GM12878 (cell line): ENCODE measurements around the gene GALNT3.

Experiments
- ASH2L ChIP-seq: fragments of 300-600, 200-600 bp; sonication (generic); IDR thresholded peaks from 2 replicates; pipeline ENCODE4 v1.6.1; 2017; ENCODE audit warnings: low read depth, mild to moderate bottlenecking, borderline replicate concordance
- EP300 ChIP-seq, 2 experiments: fragments of 150-350 bp in 1 of 2; IDR thresholded peaks; 2 replicates each; pipeline ENCODE4 v1.6.1; 2011 to 2012; ENCODE audit warnings: low read depth in 2 of 2, low read length in 2 of 2, borderline replicate concordance in 1 of 2, improper control_type of control experiment in 1 of 2, inconsistent platforms in 1 of 2; ENCODE audit not compliant: control insufficient read depth in 1 of 2
- NFYA ChIP-seq: IDR thresholded peaks from 2 replicates; pipeline ENCODE4 v1.6.1; 2011; ENCODE audit warnings: low read depth, mild to moderate bottlenecking, low read length, improper control_type of control experiment, borderline replicate concordance
- POLR2AphosphoS5 ChIP-seq: IDR thresholded peaks from 2 replicates; pipeline ENCODE4 v1.6.1; 2011; ENCODE audit warnings: mild to moderate bottlenecking, low read length, inconsistent platforms
- RBBP5 ChIP-seq: fragments of 200-600 bp; sonication (generic); conservative IDR thresholded peaks from 2 replicates; pipeline ENCODE4 v1.6.1; 2016
- TAF1 ChIP-seq: IDR thresholded peaks from 2 replicates; pipeline ENCODE4 v1.6.1; 2011; ENCODE audit warnings: mild to moderate bottlenecking, low read depth, low read length, borderline replicate concordance
- TCF7 ChIP-seq: IDR thresholded peaks from 2 replicates; pipeline ENCODE4 v1.6.1; 2014; ENCODE audit warnings: antibody characterized with exemption, borderline replicate concordance
- TF ChIP-seq, protein P1 (sequence below): IDR thresholded peaks from 2 replicates; pipeline ENCODE4 v1.6.1; 2011; ENCODE audit warnings: low read depth, mild to moderate bottlenecking, low read length, moderate library complexity, borderline replicate concordance; ENCODE audit errors: extremely low read depth

DNA sequence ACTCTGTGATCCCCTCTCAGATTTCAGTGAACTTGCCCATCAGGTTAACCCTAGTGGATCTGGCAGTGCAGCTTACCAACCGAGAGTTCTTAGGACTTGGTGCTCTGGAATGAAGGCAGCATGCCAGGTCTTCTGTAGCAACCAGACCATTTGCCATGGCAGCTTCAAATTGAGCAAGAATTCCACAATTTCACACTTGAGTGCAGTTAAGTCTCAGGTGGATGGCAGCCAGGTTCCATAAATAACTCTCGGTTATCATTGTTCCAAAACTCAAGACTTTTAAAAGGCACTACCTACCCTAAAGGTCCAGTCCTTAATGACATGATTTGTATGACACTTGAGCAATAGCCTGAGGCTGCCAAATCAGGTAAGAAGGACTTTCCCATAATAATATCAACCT lies 48.1 kb downstream of the GALNT3 start:
- no peak for TF ChIP-seq TCF7
- TF ChIP-seq NFYA = no peak
- no peak for TF ChIP-seq TAF1
- no peak for TF ChIP-seq POLR2AphosphoS5
- no peak for TF ChIP-seq RBBP5
- no peak for TF ChIP-seq EP300 (IDR thresholded peaks at IDR 0.05; ENCODE audit: borderline replicate concordance in 1 of 2, control insufficient read depth in 1 of 2, low read depth in 2 of 2, low read length in 2 of 2)
- no peak for TF ChIP-seq ASH2L
- TF ChIP-seq, protein P1, sequence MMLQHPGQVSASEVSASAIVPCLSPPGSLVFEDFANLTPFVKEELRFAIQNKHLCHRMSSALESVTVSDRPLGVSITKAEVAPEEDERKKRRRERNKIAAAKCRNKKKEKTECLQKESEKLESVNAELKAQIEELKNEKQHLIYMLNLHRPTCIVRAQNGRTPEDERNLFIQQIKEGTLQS = no peak
